IMR-90 (cell line): Measurements from ENCODE around the gene GRPR.

Source experiments
- CTCF ChIP-seq: conservative IDR thresholded peaks from 2 replicates; pipeline ENCODE4 v1.5.1; 2012; ENCODE audit warnings: mild to moderate bottlenecking, low read depth, low read length, improper control_type of control experiment
- RAD21 ChIP-seq: IDR thresholded peaks from 2 replicates; pipeline ENCODE4 v1.6.1; 2012; ENCODE audit warnings: low read length, improper control_type of control experiment

GRCh38 chrX:16142246-16142558 lies 18.8 kb downstream of the GRPR start:
- TF ChIP-seq CTCF (no peak), RAD21 (no peak)
